SK-N-SH (cell line): Measurements from ENCODE around the gene CDK18. TPM values are rescaled to one million over a fixed set of nuclear protein-coding genes. Genes with fewer than 3 reads are reported as not detected.

Experiments used
- CTCF ChIA-PET: fragments of 300-600, 350-600 bp; formaldehyde crosslinking; extraction: SDS; loops from one replicate; lab custom pipeline; 2021; lab: Yijun Ruan, JAX
- POLR2A ChIA-PET: fragments of 350-600 bp; sonication (Branson Sonifier 250); formaldehyde crosslinking; extraction: SDS; loops from one replicate; lab custom pipeline; 2020; ENCODE audit warnings: antibody characterized with exemption, inconsistent platforms; lab: Yijun Ruan, JAX
- DNase-seq: peaks from one replicate; pipeline ENCODE4 v3.0.0; 2012
- H2AFZ ChIP-seq: fragments of 200-600 bp; sonication (generic); 2 replicates; pipeline ENCODE4 v1.8.1; 2016; ENCODE audit warnings: antibody characterized with exemption, mild to moderate bottlenecking, low read depth
- H3F3A ChIP-seq: fragments of 200-600 bp; sonication (generic); replicated peaks from 2 replicates; pipeline ENCODE3; 2016; ENCODE audit warnings: antibody characterized with exemption, mild to moderate bottlenecking; ENCODE audit not compliant: insufficient read depth
- H3K27ac ChIP-seq, 2 experiments: fragments of 200-500 bp in 1 of 2; fragments of 200-600 bp in 1 of 2; sonication (Bioruptor generic) in 1 of 2; sonication (generic), shearing (Covaris generic) in 1 of 2; 2 replicates each; pipeline versions ENCODE4 v1.5.1 to v1.6.1; 2014 to 2016; ENCODE audit warnings: low read depth in 2 of 2, inconsistent platforms in 1 of 2, low read length in 1 of 2, mild to moderate bottlenecking in 1 of 2, mixed read lengths in 1 of 2
- H3K27me3 ChIP-seq: fragments of 200-600 bp; sonication (generic), shearing (Covaris generic); 2 replicates; pipeline ENCODE4 v1.6.1; 2016; ENCODE audit warnings: mixed run types; ENCODE audit not compliant: insufficient read depth
- H3K36me3 ChIP-seq, 2 experiments: fragments of 200-500 bp in 1 of 2; fragments of 200-600 bp in 1 of 2; sonication (Bioruptor generic) in 1 of 2; sonication (generic) in 1 of 2; replicated peaks in 1 of 2; 2 replicates each; pipeline versions ENCODE3 to v1.5.1; 2014 to 2016; ENCODE audit warnings: low read length in 1 of 2, mild to moderate bottlenecking in 1 of 2; ENCODE audit not compliant: insufficient read depth in 2 of 2, control insufficient read depth in 1 of 2
- H3K4me1 ChIP-seq, 2 experiments: fragments of 200-500 bp in 1 of 2; fragments of 200-600 bp in 1 of 2; sonication (Bioruptor generic) in 1 of 2; sonication (generic), shearing (Covaris generic) in 1 of 2; 2 replicates each; pipeline versions ENCODE4 v1.5.1 to v1.6.1; 2014 to 2016; ENCODE audit warnings: low read depth in 1 of 2, low read length in 1 of 2, mixed run types in 1 of 2; ENCODE audit not compliant: insufficient read depth in 2 of 2, control insufficient read depth in 1 of 2
- H3K4me2 ChIP-seq: fragments of 200-600 bp; sonication (generic), shearing (Covaris generic); 2 replicates; pipeline ENCODE4 v1.6.1; 2017; ENCODE audit warnings: mixed run types
- H3K4me3 ChIP-seq, 2 experiments: fragments of 200-500 bp in 1 of 2; fragments of 200-600 bp in 1 of 2; sonication (Bioruptor generic) in 1 of 2; sonication (generic), shearing (Covaris generic) in 1 of 2; 2 replicates each; pipeline versions ENCODE4 v1.5.1 to v1.8.1; 2014 to 2016; ENCODE audit warnings: low read depth in 2 of 2, inconsistent platforms in 1 of 2, low read length in 1 of 2, mild to moderate bottlenecking in 1 of 2, mixed read lengths in 1 of 2, moderate library complexity in 1 of 2
- H3K79me2 ChIP-seq: fragments of 200-600 bp; sonication (generic); 2 replicates; pipeline ENCODE4 v1.8.1; 2017; ENCODE audit warnings: mild to moderate bottlenecking; ENCODE audit not compliant: insufficient read depth
- H3K9ac ChIP-seq: fragments of 200-600 bp; sonication (generic); 2 replicates; pipeline ENCODE4 v1.6.1; 2017; ENCODE audit warnings: mixed run types
- H3K9me2 ChIP-seq: fragments of 200-600 bp; sonication (generic); 2 replicates; pipeline ENCODE4 v1.6.1; 2017; ENCODE audit warnings: mixed run types
- H3K9me3 ChIP-seq: fragments of 200-600 bp; sonication (generic); 2 replicates; pipeline ENCODE4 v1.6.1; 2017; ENCODE audit warnings: mixed run types, mild to moderate bottlenecking, moderate library complexity
- H4K20me1 ChIP-seq: fragments of 200-600 bp; sonication (generic); 2 replicates; pipeline ENCODE4 v1.6.1; 2017; ENCODE audit warnings: mild to moderate bottlenecking, mixed run types; ENCODE audit not compliant: insufficient read depth
- CHD2 ChIP-seq: fragments of 150-350 bp; IDR thresholded peaks from 2 replicates; pipeline ENCODE4 v1.6.1; 2018; ENCODE audit warnings: low read length; ENCODE audit not compliant: partially characterized antibody
- ELF1 ChIP-seq: IDR thresholded peaks from 2 replicates; pipeline ENCODE4 v1.4.0; 2012
- EP300 ChIP-seq, 2 experiments: IDR thresholded peaks; 2 replicates each; pipeline versions ENCODE4 v1.4.0 to v1.6.1; 2012; ENCODE audit warnings: borderline replicate concordance in 1 of 2, low read depth in 1 of 2, low read length in 1 of 2
- FOXM1 ChIP-seq: IDR thresholded peaks from 2 replicates; pipeline ENCODE4 v1.4.0; 2012; ENCODE audit warnings: low read depth, mild to moderate bottlenecking
- GATA2 ChIP-seq: sonication (generic); formaldehyde crosslinking; IDR thresholded peaks from 2 replicates; pipeline ENCODE4 v1.5.0; 2020; ENCODE audit warnings: mild to moderate bottlenecking, missing genetic modification reagents
- JUND ChIP-seq: IDR thresholded peaks from 2 replicates; pipeline ENCODE4 v1.4.0; 2012
- MXI1 ChIP-seq: IDR thresholded peaks from 2 replicates; pipeline ENCODE4 v1.6.1; 2012; ENCODE audit warnings: mild to moderate bottlenecking, low read depth, low read length, improper control_type of control experiment
- NFIC ChIP-seq: IDR thresholded peaks from 2 replicates; pipeline ENCODE4 v1.4.0; 2012; ENCODE audit warnings: borderline replicate concordance
- NRF1 ChIP-seq: IDR thresholded peaks from 2 replicates; pipeline ENCODE4 v1.6.1; 2012; ENCODE audit warnings: low read depth, mild to moderate bottlenecking, low read length
- RCOR1 ChIP-seq: fragments of 150-350 bp; IDR thresholded peaks from 2 replicates; pipeline ENCODE4 v1.6.1; 2017; ENCODE audit warnings: antibody characterized with exemption, low read length
- TCF12 ChIP-seq: IDR thresholded peaks from 2 replicates; pipeline ENCODE4 v1.4.0; 2012
- WGBS: methylation state at CpG from one replicate; pipeline ENCODE4 v1.1.6; 2017; ENCODE audit warnings: low lambda C conversion rate; 5-methylcytosine and 5-hydroxymethylcytosine counted together
- polyA plus RNA-seq, 3 experiments: library from polyadenylated mRNA; depleted of rRNA; stranded (reverse); fragments of >200 nt; gene quantifications; 2 replicates each; pipeline ENCODE4 v1.2.3, GENCODE V29; 2012
- TF ChIP-seq, protein P1 (sequence below): fragments of 200-600 bp; sonication (generic); IDR thresholded peaks from 2 replicates; pipeline ENCODE4 v1.6.1; 2017; ENCODE audit warnings: antibody characterized with exemption, mild to moderate bottlenecking, moderate library complexity
- TF ChIP-seq, protein P2 (sequence below): IDR thresholded peaks from 2 replicates; pipeline ENCODE4 v1.6.1; 2012; ENCODE audit warnings: mild to moderate bottlenecking, low read depth, low read length, moderate library complexity

CDK18 gene
- polyA plus RNA-seq, 1 of the 3 experiments (the other 2 are of a cell fraction): 2.5 TPM

DNA sequence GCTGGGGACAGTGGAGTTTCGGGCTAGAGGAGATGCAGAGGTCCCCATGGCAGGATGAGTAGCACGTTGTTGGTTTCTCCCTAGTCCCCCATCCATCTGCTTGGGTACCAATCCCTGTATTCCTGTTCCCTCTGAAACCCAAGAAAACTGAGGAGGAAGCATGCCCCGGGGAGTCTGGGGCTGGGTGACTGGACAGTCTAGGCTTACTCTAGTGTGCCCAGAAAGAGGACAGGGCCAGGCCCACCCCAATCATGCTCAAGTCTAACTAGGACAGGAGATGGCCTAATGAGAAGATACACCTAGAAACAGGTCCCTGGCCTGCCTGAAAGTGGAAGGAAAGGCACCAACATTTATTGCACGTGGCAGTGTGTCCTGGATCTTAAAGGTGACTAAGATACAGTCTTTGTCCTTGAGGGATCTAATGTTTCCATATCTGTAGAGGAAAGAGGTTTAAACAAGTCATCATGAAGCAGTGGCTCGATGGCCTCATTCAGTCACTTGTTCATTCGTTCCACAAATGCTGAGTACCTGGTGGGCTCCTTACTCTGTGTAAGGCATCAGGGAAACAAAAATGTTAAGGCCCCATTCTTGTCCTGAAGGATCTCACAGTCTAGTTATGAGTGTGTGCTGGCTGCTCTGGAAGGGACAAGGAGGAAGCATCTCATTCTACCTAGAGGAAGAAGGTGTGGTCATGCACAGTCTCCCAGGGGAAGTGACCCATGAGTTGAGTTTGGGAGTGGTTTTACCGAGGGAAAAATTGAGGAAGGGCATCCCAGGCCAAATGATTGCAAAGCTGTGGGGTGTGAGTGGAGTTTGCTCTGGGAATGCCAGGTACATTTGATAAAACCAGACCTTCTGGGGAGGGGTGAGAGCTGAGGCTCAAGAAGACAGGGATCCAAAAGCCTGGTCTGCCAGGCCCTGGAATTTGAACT lies 10.0 kb downstream of the CDK18 start:
- Histone ChIP-seq H3K9ac (no peak overlapping the region), H3K9me2 (no peaks in the 10 kb centered on the region), H3K4me3 (no peak overlapping the region), H3F3A (no peaks in the 10 kb centered on the region), H3K4me1 (peaks cover 6 to 56% of the 10 kb centered on the region in 2 experiments; a peak in 2 of 4 replicates), H3K27ac (no peak overlapping the region), H3K27me3 (no peaks in the 10 kb centered on the region), H4K20me1 (no peaks in the 10 kb centered on the region), H3K79me2 (no peaks in the 10 kb centered on the region), H3K9me3 (no peaks in the 10 kb centered on the region), H2AFZ (no peak overlapping the region), H3K4me2 (no peak overlapping the region), H3K36me3 (no peaks in the 10 kb centered on the region)
- WGBS: 90% methylated on average over 5 of the region's 7 CpGs
- ChIA-PET POLR2A (no interaction called here), CTCF (interaction anchor here (1.1 to 45.6 kb wide), 7 partner anchors 12 to 160 kb away, joined by 3 to 1333 read pairs (median 13); partner anchors contain the start of gene CDK18)
- TF ChIP-seq NRF1: no peak
- TF ChIP-seq FOXM1: no peak
- no peak for TF ChIP-seq TCF12
- TF ChIP-seq MXI1: no peak
- TF ChIP-seq NFIC: no peak
- TF ChIP-seq ELF1: no peak
- no peak for TF ChIP-seq JUND
- TF ChIP-seq, protein P1, sequence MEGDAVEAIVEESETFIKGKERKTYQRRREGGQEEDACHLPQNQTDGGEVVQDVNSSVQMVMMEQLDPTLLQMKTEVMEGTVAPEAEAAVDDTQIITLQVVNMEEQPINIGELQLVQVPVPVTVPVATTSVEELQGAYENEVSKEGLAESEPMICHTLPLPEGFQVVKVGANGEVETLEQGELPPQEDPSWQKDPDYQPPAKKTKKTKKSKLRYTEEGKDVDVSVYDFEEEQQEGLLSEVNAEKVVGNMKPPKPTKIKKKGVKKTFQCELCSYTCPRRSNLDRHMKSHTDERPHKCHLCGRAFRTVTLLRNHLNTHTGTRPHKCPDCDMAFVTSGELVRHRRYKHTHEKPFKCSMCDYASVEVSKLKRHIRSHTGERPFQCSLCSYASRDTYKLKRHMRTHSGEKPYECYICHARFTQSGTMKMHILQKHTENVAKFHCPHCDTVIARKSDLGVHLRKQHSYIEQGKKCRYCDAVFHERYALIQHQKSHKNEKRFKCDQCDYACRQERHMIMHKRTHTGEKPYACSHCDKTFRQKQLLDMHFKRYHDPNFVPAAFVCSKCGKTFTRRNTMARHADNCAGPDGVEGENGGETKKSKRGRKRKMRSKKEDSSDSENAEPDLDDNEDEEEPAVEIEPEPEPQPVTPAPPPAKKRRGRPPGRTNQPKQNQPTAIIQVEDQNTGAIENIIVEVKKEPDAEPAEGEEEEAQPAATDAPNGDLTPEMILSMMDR: no peak
- TF ChIP-seq, protein P2, sequence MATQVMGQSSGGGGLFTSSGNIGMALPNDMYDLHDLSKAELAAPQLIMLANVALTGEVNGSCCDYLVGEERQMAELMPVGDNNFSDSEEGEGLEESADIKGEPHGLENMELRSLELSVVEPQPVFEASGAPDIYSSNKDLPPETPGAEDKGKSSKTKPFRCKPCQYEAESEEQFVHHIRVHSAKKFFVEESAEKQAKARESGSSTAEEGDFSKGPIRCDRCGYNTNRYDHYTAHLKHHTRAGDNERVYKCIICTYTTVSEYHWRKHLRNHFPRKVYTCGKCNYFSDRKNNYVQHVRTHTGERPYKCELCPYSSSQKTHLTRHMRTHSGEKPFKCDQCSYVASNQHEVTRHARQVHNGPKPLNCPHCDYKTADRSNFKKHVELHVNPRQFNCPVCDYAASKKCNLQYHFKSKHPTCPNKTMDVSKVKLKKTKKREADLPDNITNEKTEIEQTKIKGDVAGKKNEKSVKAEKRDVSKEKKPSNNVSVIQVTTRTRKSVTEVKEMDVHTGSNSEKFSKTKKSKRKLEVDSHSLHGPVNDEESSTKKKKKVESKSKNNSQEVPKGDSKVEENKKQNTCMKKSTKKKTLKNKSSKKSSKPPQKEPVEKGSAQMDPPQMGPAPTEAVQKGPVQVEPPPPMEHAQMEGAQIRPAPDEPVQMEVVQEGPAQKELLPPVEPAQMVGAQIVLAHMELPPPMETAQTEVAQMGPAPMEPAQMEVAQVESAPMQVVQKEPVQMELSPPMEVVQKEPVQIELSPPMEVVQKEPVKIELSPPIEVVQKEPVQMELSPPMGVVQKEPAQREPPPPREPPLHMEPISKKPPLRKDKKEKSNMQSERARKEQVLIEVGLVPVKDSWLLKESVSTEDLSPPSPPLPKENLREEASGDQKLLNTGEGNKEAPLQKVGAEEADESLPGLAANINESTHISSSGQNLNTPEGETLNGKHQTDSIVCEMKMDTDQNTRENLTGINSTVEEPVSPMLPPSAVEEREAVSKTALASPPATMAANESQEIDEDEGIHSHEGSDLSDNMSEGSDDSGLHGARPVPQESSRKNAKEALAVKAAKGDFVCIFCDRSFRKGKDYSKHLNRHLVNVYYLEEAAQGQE: no peak
- DNase-seq: no peak

DNA sequence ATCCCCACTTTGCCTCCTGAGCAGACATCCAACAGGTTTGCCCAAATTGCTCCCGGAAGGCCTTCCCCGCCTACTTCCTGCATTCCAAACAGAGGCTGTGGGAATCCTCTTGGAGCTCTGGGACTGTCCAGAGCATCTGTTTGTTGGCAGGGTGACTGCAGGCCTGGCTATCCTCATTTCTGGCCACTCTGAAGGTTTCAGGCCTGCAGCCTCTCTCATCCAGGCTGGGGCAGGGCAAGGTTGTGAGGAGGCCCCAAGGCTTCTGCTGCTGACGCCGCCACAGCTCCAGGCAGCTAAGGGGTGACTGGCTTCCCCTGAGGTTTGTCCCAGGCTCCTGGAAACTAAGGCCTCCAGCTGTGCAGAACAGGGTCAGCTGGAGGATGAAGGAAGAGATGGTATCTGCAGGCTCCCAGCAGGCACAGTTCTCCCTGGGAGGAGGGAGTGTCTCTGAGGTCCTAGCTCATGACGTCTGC lies 11.3 kb downstream of the CDK18 start:
- no peaks in the 10 kb centered on the region for H3K9me3 ChIP-seq
- H3K79me2 ChIP-seq: no peaks in the 10 kb centered on the region
- WGBS: 29% methylated on average over 2 of the region's 5 CpGs
- ChIA-PET POLR2A (interaction anchor here (1.0 kb wide), 1 partner anchor 76 kb away, joined by 3 read pairs; no protein-coding TSS in a partner anchor), CTCF (interaction anchor here (0.6 to 45.6 kb wide), 7 partner anchors 11 to 161 kb away, joined by 3 to 1333 read pairs (median 8); partner anchors contain the start of gene CDK18)
- DNase-seq: peak; percentile 82
- H3F3A ChIP-seq: no peaks in the 10 kb centered on the region
- peaks cover 6 to 49% of the 10 kb centered on the region in 2 experiments; a peak in 2 of 4 replicates for H3K4me1 ChIP-seq
- no peak overlapping the region for H3K4me3 ChIP-seq
- H4K20me1 ChIP-seq: no peaks in the 10 kb centered on the region
- H3K27me3 ChIP-seq: no peaks in the 10 kb centered on the region
- H3K36me3 ChIP-seq: no peaks in the 10 kb centered on the region
- H3K9me2 ChIP-seq: no peaks in the 10 kb centered on the region
- no peak overlapping the region for H3K4me2 ChIP-seq
- H3K27ac ChIP-seq: peak overlapping the region in 1 of 2 experiments; percentile 76; a peak in 2 of 4 replicates
- H2AFZ ChIP-seq: no peak overlapping the region
- no peak overlapping the region for H3K9ac ChIP-seq
- TF ChIP-seq GATA2 (CRISPR knock-in tag): peak; percentile 87
- 0 out of 4 replicates have a peak, but pooled peaks of 1 of the 2 experiments have one; percentile 74 for TF ChIP-seq EP300 (IDR thresholded peaks at IDR 0.05; ENCODE audit: borderline replicate concordance in 1 of 2, low read depth in 1 of 2, low read length in 1 of 2)
- TF ChIP-seq CHD2: peak; percentile 24
- no peak for TF ChIP-seq NFIC
- TF ChIP-seq RCOR1: peak; percentile 70; the same call in 1 of the 2 replicates
- TF ChIP-seq, protein P1: no peak
- TF ChIP-seq, protein P2: no peak
